GM19240 (cell line): ENCODE data around the gene ARHGEF10L.

Source experiments
- DNase-seq: peaks from one replicate; pipeline ENCODE4 v3.0.0; 2011; ENCODE audit warnings: low spot score; ENCODE audit not compliant: insufficient read length

The ARHGEF10L gene

GRCh38 chr1:17632106-17632505 lies 92.6 kb downstream of the ARHGEF10L start:
- no peak for DNase-seq

DNA sequence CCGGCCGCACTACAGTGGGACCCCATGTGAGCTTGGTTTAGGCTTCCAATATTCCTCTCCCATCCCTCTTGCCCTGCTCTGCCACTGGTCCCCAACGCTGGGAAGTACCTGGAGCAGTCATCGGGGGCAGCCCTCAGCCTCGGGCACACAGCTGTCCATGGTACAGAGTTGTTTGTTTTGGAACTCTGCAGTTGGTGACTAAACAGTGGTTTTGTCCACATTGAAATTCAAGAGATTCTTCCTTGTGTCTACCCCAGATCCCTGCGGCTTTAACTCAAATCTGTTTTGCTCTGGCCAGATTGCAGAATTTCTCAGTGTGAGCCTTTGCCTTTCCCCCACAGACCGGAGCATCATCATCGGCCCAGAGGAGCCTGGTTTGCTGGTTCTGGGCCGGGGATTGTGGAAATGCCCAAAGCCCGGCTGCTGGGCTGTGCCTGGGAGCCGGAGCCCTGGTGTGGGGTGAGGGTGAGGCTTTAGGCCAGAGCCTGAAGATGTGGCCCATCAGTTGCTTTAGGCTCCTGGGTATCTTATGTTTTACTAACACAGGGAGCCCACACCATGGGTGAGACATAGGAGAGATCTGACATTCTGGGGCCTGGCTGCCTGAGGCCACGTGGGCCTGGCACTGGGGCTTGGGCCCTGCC lies 93.2 kb downstream of the ARHGEF10L start:
- no peak for DNase-seq

- no peak for DNase-seq
These were observed 94.2 kb downstream of the ARHGEF10L start for GRCh38 chr1:17633654-17634053.

DNA sequence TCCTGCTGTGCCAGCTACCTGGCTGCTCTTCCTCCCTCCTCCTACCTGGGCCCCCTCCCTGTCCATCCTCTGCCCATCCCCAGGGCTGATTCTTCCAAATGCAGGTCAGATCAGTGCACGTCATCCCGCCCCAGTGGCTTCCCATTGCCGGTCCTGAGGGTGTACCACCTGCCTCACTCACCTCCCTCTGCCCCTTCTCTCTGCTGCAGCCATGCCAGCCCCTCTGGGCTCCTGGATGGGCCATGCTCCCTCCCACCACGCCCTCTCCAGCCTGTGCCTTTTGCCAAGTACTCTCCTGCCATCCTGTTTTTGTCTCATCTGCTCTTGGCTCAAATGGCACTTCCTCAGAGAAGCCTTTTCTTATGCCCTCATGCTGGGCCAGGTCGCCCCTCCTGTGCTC lies 95.8 kb downstream of the ARHGEF10L start:
- DNase-seq: no peak

GRCh38 chr1:17635811-17636210 lies 96.3 kb downstream of the ARHGEF10L start:
- DNase-seq: no peak

GRCh38 chr1:17636612-17637011 lies 97.1 kb downstream of the ARHGEF10L start:
- DNase-seq: no peak

- DNase-seq: no peak
These were observed 97.6 kb downstream of the ARHGEF10L start for GRCh38 chr1:17637055-17637454.

- DNase-seq: no peak
These were observed 100.3 kb downstream of the ARHGEF10L start for GRCh38 chr1:17639703-17640340.

DNA sequence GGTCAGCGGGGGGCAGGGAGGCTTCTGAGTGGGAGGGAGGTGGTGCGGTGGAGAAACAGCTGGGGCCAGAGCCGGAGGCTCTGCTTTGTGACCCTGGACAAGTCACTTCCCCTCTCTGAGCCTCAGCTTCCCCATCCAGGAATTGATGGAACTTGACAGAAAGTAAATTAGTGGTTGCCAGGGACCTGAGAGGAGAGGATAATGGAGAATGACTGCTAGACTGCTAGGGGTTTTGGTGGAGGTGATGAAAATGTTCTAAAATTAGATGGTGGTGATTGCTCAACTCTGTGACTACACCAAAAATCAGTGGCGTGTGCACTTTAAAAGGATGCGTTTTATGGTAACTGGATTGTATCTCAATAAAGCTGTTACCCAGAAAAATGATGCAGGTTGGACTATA lies 100.9 kb downstream of the ARHGEF10L start:
- no peak for DNase-seq

DNA sequence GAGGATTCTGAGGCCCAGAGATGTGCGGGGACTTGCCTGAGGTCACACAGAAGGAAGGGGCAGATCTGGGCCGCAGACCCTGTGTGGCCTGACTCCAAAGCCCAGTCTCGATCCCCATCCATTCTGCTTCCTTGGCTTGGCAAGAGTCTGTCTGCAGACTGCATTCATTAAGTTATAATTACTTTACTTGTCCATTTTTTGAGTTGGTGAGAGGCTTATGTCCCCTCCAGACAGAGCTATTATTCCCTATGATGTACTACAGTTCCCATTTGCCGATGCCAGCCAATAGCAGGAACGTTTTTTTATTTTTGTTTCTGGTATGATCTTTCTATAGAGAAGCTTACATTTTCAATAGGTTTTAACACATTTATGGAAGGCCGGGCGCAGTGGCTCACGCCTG lies 101.5 kb downstream of the ARHGEF10L start:
- DNase-seq: no peak

DNA sequence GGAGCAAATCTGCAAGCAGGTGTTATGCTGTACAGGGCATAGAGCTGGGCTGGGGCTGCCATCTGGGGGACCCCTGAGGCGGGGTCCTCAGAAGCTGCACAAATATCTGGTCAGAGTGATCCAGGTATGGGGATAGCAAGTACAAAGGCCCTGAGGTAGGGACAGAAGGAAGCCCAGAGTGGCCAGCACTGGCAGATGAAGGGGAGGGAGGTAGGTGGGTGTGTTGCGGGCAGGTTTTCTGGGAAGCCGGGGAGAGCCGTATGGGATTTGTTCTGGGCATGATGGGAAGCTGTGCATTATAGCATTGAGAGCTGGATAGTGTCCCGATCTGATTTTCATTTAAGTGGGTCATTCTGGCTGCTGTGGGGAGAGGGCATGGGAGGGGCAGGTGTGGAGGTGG lies 102.7 kb downstream of the ARHGEF10L start:
- no peak for DNase-seq

GRCh38 chr1:17642943-17643342 lies 103.4 kb downstream of the ARHGEF10L start:
- no peak for DNase-seq

DNA sequence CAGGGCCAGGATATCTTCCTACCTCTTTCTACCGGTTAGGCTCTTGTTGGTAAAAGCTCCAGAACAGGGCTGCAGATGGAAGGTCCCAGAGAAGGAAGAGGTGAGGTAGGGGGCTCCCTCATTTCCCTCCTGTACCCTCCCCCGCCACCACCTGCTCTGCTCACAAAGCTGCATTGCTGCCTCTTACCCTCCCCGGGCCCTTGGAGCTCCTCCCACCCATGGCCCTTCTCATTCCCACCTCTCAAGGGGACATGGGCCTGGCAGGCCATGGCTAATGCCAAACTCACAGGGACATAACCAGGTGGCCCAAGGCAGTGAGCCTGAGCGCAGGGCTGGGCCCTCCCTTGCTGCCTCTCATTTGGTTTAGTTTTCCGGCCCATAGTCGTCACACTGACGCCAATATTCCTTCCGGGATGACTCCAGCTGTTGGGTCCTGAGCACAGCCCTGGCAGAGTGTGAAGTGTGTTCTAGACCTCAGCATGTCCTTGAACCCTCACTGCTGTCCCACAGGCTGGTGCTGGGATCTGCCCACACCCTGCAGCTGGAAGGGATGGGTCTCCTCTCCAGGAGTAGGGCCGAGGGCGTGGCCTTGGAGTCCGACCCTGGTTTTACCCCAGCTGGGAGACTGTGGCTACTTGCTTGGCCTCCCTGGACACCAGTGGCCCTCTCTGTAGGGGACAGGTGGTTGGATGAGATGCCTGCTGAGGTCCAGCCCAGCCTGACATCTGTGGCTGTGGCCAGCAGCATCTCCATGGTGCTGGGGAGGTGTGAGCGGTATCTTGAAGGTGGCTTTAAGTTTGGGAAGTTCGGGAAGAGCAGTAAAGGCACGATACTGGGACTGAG lies 104.6 kb downstream of the ARHGEF10L start:
- no peak for DNase-seq

GRCh38 chr1:17645068-17645911 lies 105.8 kb downstream of the ARHGEF10L start:
- DNase-seq: no peak

DNA sequence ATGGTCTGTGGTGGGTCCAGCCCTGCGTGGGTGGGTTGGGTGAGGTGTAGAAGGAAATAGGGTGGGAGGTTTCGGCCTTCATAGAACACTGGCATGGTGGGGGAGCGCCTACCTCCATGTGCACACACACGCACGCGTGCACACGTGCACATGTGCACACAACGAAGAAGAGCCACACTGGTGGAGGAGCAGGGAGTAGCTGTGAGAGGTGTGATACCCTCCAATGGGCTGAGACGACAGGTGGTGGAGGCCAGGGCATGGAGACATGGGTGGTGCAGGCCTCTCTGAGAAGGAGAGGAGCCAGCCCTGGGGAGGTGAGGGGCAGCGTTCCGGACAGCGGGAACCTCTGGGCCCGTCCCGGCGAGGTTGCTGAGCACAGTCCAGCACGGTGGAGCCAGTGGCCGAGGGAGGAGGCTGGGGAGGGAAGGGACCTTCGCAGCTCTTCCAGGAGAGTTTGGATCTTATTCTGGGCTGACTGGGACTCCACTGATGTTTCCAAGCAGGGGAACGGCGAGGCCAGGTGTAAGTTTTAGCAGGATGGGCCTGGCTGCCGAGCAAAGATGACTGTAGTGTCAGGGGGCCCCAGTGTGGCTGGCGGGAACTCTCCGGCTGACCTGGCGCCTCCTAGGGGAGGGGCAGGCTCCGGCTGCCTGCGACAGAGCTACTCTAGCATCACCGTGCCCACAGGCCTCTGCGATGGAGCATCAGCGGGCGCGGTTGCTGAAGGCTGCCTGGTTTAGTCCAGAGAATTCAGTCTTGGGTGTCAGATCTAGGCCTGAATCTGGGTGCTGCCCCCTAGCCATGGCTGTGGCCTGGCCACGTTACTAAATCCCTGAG lies 107.2 kb downstream of the ARHGEF10L start:
- DNase-seq: no peak

- DNase-seq: no peak
These were observed 109.1 kb downstream of the ARHGEF10L start for GRCh38 chr1:17648457-17649145.

- no peak for DNase-seq
These were observed 110.0 kb downstream of the ARHGEF10L start for GRCh38 chr1:17649371-17650106.

GRCh38 chr1:17653276-17653675 lies 113.8 kb downstream of the ARHGEF10L start:
- no peak for DNase-seq

- DNase-seq: peak; percentile 30
These were observed 114.3 kb downstream of the ARHGEF10L start for GRCh38 chr1:17653728-17654351.
